ENCODE data around the gene ESYT1. TPM values are rescaled to one million over a fixed set of nuclear protein-coding genes. Genes with fewer than 3 reads are reported as not detected.

ESYT1 gene
- total and polyA plus RNA-seq, 4 donors, result 41.0 to 93.5 (median 58.8) TPM

- peak overlapping the region; percentile 92 for H3K9ac ChIP-seq (ENCODE audit: low read depth in 1 of 2, low read length in 2 of 2)
- peaks cover 2 to 10% (median 6%) of the 10 kb centered on the region in 4 donors for H3K36me3 ChIP-seq (ENCODE audit: control insufficient read depth in 4 of 4, insufficient read depth in 3 of 4, low read depth in 1 of 4, low read length in 3 of 4)
- peak overlapping the region; percentile 93 to 99 for H3K27ac ChIP-seq (ENCODE audit: low read depth in 1 of 2, low read length in 2 of 2)
- no peaks in the 10 kb centered on the region for H3K27me3 ChIP-seq (ENCODE audit: control insufficient read depth in 4 of 4, insufficient read depth in 4 of 4, low read length in 3 of 4)
- TF ChIP-seq FOXA1 (IDR thresholded peaks at IDR 0.05), result no peak
- TF ChIP-seq MAX (IDR thresholded peaks at IDR 0.05), result peak; percentile 75
- TF ChIP-seq TAF1 (conservative IDR thresholded peaks at IDR 0.05), result peak; percentile 70
- TF ChIP-seq RAD21 (IDR thresholded peaks at IDR 0.05), result peak in 1 of 2 donors; percentile 17
- peak; percentile 75 to 87 for TF ChIP-seq RXRA (IDR thresholded peaks at IDR 0.05)
- peak; percentile 45 to 78 for TF ChIP-seq JUND (IDR thresholded peaks at IDR 0.05)
- TF ChIP-seq FOXA2 (IDR thresholded peaks at IDR 0.05), result peak; percentile 48
- TF ChIP-seq ZBTB33 (IDR thresholded peaks at IDR 0.05), result peak; percentile 84
- peak in 1 of 2 donors; percentile 72 for TF ChIP-seq GABPA (IDR thresholded peaks at IDR 0.05 in 1 of 2, conservative IDR thresholded peaks at IDR 0.05 in 1 of 2)
- peak; percentile 72 for TF ChIP-seq ATF3 (IDR thresholded peaks at IDR 0.05)
- peak; percentile 89 to 93 for TF ChIP-seq HNF4A (conservative IDR thresholded peaks at IDR 0.05)
- TF ChIP-seq EGR1 (IDR thresholded peaks at IDR 0.05; ENCODE audit: low read depth in 2 of 2), result peak in 1 of 2 donors; percentile 55
- TF ChIP-seq CTCF (IDR thresholded peaks at IDR 0.05; ENCODE audit: low read depth, low read length, missing input control), result no peak
- no peak for TF ChIP-seq NR2F2 (IDR thresholded peaks at IDR 0.05)
- peak; percentile 85 for TF ChIP-seq REST (IDR thresholded peaks at IDR 0.05)
- peak; percentile 77 for TF ChIP-seq YY1 (IDR thresholded peaks at IDR 0.05)
- peak; percentile 54 for TF ChIP-seq HNF4G (IDR thresholded peaks at IDR 0.05)
- TF ChIP-seq SP1 (IDR thresholded peaks at IDR 0.05), result peak; percentile 73
- H3K4me3 ChIP-seq (ENCODE audit: low read depth in 1 of 3, low read length in 3 of 3), result peak overlapping the region; percentile 59 to 88 (median 84)
- no peaks in the 10 kb centered on the region for H3K9me3 ChIP-seq (ENCODE audit: control insufficient read depth in 4 of 4, low read length in 3 of 4)
- DNase-seq (ENCODE audit: low spot score), result peak; percentile 68
- 8% methylated on average over 20 of the region's 20 CpGs for WGBS
- peaks cover 10 to 34% (median 29%) of the 10 kb centered on the region in 4 donors for H3K4me1 ChIP-seq (ENCODE audit: control insufficient read depth in 4 of 4, insufficient read depth in 4 of 4, low read length in 3 of 4)
These were observed 47.4 kb upstream of the ESYT1 start for GRCh38 chr12:56080556-56081138.

All from liver (tissue), 9 donors.